Kidney glomerular epithelial cell (primary cell): ENCODE data around the gene TNIK.
A peak's percentile ranks its signal among the peaks of the same experiment; 100 is the strongest.
"Not testable (repeated sequence)": the region's sequence is repeated elsewhere in the genome, so short reads cannot be mapped to it uniquely, and the experiment has no call there.

Source experiments
- DNase-seq: peaks from one replicate; lab custom pipeline; 2025; lab: John Stamatoyannopoulos, UW

TNIK gene

DNA sequence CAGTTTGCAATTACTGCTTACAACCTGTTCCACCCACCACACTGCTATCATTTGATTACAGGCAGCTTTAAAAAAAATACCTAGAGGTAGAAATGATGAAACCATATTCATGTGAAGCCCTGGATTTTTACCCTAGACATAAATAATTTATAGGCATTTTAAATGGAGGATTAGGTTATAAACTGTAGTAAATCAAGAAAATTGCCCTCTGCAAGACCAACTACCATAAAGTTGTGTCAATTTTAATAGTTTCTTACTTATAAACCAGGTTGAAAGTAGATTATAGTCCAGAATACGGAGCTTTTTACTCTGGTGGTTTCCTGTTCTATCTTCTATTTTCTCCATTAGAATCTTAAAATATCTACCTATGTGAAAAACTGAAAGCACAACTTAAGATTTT, 13.9 kb downstream of the TNIK start:
- DNase-seq = no peak

DNA sequence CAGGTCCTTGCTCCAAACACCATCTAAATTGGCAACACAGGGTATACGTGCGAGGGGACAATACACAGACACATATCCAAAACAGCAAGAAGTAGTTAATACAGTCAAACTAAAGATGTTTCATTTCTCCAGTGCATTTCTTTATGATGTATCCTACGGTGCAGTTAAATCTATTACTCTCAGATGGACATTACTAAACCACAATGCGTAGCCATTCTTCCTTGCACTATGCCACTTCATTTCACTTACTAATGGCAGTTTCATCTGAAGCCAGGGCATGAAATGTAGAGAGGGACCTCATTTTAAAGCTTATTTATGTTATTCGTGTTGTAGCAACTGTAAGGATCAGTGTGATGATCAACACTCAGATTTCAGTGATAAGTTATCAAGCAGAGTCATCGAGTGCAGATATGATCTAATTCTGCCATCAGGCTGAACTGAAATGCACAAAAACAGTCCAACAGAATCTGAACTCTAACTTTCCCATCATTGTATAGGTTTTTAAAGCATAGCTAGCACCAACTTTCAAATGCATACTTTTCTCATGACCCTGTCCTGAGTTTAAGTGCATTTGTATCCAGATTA, 14.5 kb downstream of the TNIK start:
- no peak for DNase-seq

DNA sequence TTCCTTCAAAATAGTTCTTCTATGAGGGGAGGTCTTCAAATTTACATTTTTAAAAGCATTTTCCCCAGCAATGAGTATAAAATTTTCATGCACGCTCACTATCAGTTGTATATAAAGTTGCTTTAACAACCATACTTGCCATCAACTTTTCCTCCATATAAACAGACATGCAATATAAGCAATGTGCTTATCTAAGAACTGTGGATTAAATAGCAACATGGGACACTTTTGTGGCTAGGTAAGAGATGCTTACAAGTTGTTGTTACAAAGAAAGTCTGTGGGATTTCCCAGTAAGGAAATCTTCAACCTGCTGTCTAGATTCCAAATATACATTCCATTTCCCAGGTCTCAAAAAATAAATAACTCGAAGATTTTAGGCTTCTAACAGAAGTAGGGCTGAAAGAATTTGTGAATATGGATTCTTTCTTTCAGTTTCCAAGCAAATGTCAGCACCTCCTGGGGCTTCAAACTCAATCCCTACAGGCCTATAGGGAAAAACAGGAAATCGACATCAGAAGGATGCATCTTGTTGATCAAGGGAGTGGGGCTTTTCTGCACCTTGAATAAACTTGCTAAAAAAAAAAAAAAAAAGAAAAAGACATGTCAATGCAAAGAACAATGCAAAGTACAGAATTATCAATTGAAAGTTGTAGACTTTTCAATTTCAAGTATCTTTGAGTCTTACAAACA, 16.1 kb downstream of the TNIK start:
- DNase-seq = no peak

DNA sequence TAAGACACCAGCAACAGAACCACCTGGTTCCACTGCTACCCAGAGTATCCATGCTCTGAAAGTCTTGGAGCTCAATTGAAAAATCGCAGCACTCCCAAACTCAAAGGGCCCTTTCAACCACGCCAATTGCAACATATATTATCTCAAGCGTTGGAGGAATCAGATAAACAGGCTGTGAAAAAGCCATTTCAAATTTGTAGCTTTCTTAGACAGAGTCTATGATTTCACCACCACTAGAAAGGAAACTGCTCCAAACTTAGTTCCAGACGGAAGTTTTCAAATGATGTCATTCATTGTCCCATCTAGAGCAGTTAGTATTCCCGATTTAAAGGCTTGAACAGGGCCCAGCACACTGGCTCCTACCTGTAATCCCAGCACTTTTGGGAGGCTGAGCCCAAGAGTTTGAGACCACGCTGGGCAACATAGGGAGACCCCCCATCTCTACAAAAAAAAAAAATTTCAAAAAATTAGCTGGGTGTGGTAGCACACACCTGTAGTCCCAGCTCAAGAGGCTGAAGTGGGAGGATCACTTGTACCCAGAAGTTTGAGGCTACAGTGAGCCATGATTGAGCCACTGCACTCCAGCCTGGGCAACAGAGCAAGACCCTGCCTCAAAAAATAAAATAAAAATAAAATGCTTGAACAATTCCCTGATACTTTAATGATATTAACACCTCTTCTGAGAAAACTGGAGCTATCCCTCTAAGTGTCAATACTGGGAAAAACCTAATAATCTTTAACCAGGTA, 16.8 kb downstream of the TNIK start:
- DNase-seq = no peak

DNA sequence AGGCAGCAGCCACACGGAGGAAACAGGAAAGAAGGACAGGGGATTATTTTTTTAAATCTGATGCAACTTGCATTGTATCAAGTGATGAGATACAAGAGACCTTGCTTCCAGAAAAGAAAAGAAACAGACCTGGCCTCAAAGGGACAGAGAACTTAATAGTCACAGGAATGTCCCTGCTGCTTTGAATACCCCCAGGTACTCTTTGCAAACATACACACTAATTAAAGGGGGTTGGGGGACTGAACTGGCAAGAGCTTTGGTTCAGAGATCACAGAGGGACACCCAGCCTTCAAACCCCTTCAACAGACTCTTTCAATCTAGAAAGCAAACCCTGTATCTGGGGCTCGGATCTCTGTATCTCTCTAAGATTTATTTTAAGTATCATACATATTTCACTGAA, 18.0 kb downstream of the TNIK start:
- DNase-seq = no peak

DNA sequence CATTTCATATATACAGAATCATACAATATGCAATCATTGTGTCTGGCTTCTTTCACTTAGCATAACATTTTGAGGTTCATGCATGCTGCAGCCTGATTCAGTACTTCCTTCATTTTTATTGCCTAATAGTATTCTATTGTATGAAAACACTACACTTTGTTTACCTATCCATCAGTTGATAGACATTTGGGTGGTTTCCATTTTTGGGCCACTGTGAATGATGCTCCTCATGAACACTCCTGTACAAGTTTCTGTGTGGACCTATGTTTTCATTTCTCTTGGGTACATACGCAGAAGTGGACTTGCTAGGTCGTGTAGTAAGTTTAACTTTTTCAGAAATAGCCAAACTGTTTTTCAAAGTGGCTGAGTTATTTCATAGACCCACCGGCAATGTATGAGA, 18.8 kb downstream of the TNIK start:
- DNase-seq = no peak

DNA sequence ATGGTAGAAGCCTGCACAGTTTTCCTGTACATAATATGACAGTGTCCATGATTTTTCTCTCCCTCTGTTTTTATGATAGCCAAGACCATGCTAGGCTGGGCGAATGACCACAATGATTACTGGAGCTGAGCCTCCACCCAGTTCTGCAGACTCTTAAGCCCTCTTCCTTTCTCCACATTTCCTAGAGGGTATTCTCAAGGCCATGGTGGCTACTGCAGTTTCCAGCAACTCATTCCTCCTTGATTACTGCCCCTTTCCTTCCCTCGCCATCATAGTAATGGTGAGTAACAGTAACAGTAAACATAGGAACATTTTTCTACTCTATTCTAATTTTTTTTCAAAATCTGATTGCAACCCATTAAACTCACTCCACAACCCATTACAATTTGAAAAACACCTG, 20.2 kb downstream of the TNIK start:
- DNase-seq = no peak

DNA sequence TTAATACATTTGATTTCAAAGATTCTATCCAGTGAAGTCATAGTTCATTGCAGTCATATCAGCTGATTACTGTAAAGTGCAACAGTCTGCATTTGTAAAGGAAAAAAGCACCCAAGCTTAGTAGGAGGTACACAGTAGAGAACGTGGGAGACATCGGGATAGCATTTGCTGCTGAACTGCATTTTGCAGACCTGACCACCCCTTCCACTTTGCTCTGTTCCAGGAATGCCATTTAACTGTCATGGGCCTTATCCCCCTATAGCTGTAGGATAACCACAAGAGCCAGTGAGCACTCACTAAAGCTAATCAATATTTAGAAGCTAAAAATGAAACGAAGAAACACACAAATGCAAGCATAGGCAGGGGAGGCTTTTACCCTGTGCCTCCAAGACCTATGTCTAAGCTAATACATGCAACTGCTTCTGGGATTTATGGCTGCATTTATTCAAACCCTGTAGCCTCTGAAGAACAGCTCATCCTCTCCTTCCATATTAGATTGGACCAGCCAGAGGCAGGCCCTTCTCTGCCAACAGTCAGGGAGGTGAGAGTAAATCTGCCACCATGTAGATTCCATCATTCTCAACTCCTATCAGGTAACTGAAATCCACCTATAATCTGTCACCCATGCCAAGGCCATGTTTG, 23.0 kb downstream of the TNIK start:
- DNase-seq = no peak

DNA sequence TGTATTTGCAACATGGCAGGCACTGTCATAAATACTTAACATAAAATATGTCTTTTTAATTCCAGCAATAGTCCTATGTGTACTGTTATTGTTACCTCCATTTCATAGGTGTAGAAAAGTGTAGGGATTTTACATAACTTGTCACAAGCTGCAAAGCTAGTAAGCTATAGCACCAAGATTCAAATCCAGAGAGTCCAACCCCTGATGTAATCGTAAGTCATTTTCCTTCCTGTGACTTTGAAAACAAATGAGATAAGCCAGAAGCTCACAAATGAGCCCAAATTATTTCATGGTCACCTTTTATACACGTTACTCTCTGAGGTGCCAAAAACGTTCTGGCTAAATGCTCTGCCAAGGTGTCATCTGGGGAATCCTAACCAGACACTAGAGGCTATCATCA, 23.8 kb downstream of the TNIK start:
- DNase-seq = no peak

DNA sequence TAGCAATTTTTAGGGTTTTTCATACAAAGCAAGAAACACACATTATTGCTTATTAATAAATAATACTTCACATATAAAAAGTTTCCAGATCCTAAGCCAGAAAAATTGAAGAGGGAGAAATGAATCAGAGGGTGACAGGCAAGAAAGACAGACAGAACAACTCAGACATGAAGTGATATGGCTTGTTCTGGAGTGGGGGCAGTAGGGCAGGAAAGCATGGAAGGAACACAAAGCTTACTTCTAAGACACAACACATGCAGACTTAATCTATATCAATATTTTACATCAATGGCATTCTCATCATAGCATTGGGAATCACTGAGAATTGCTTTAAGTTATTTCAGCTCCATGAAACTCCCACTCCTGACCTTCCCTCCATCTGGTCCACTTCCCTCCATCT, 24.4 kb downstream of the TNIK start:
- DNase-seq = no peak

DNA sequence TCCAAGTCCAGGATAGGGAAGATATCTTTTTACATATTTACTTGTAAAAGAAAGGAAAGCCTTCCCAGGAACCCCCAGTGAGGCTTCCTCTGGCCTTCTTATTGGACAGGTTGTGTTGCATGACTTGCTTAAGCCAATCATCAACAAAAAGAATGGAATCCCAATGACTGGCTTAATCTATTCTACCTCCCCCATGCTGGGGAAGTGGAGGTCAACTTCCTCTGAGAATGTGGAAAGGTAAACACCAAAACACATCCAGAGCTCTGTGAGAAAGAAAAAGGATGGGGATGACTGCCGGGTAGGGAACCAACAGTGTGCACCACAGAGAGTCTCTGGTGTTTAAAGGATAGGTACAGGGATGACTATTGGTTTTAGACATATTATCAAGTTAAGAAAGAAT, 25.1 kb downstream of the TNIK start:
- no peak for DNase-seq

DNA sequence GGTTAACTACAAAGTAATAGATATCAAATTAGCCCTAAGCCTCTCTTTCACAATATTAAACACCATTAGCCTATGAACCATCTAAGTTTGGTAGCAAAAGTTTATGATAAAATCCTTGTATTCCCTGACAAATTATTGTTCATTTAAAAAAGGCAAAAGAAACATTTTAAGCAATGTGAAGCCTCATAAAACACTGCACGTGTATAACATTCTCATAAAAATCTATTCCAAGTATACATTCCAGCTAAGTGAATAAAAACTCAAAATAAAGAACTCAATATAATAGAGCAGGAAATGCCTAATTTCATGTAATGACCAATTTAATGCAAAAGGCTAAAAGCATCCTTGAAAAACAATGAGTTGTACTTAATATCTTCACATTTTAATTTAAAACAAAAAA, 27.7 kb downstream of the TNIK start:
- DNase-seq = no peak

DNA sequence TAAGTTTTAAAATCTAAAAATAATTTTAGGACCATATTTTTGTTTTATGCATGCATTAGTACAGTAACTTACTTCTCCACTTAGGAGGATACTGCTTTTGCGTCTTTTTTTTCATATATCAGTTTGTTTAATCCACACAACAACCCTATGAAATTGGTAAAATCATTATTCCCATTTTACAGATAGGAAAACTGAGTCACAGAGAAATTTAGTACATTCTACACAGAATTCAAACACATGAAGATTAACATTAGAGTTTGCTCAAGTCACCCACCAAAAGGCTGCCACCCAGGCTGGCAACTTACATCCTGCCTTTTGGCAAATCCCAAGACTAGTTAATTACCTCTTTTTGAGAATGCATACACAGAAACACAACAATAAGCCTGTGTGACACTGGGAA, 28.7 kb downstream of the TNIK start:
- no peak for DNase-seq

DNA sequence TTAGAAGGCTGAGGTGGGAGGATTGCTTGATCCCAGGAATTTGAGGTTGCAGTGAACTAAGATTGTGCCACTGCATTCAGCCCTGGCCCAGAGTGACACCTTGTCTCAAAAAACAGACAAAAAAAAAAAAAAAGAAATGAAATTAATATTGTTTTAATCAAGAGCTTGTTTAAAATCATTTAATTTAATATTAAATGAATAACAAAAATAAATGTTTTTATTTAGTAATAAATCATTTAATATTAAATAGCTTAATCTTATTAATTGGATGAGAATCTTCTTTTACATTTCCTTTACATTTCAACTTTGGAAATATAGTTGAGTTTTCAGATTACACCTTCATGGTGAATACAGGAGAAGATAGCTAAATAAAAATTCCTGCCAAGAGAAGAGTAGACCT, 29.7 kb downstream of the TNIK start:
- no peak for DNase-seq

DNA sequence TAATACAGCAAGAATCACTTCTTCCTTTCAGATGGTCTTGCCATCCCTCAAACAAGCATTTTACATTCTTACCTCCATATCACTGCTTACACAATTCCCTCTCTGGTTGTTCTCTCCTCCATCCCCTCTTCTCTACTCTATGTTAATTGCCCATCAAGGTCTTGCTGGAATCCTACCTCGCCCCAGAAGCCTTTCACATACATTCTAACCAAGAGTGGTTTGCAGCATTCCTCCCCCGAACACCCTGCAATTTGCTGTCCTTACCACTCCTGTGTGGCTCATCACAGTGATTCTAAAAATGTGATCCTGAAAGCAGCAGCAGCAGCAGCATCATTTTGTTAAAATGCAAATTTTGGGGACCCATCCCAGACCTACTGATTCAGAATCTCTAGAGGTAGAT, 30.6 kb downstream of the TNIK start:
- DNase-seq = no peak

DNA sequence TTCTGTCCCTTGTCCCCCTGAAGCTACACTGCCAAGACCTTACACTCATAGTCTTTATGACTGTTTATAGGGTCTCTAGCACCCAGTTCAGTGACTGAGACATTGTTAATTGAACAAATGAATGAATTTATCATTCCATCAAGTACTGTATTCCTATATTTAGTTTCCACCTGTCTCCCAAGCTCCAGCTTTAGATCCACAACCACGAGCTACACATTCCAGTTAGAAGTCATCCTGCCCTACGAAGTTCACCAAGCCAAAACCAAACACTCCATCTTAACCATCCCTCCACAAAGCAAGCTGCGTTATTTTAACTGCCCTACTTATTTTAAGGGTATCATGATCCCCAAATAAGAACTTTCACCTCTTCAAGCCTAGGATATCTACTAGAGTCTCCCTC, 31.3 kb downstream of the TNIK start:
- no peak for DNase-seq

DNA sequence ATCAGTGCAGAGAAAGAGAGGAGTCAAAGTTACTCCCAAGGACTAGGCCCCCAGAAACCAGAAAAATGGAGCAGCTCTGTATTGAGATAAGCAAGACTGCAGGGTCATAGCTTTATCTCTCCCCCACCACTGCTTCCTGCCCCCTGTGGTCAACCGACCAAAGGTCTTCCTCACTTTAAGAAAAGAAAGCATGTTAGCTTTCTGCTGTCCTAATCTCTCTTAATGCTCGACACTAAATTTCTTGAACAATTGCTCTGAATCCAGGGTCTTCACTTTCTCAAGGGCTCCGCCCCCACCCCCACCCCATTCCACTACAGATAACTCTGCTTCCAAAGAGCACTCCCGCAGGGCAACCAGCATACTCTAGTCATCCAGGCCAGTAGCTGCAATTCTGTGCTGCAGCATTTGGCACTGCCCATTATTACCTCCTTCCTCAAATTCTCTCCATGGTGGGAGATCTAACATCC, 31.9 kb downstream of the TNIK start:
- DNase-seq = no peak

DNA sequence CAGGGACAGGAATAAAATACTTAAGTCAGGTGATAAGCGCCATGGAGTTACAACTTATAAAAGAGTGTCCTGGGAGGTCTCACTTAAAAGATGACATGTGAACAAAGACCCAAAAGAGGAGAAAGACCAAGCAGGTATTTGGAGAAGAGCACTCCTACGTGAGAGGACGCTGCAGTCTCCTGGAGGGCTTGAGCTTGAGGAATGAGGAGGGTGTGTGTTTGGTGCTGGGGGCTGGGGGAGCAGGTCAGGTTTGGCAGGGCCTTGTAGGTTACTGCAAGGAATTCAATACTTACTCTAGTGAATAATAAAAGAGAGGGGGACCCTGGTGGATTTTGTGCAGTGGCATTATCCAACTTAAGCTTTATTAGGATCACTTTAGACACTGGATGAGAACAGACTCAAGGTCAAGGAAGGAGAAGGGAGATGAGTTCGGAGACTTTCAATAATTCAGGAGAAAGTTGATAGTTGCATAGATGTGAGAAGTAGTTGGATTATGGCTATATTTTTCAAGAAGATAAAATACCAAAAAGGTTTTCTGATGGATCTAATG, 32.4 kb downstream of the TNIK start:
- no peak for DNase-seq

DNA sequence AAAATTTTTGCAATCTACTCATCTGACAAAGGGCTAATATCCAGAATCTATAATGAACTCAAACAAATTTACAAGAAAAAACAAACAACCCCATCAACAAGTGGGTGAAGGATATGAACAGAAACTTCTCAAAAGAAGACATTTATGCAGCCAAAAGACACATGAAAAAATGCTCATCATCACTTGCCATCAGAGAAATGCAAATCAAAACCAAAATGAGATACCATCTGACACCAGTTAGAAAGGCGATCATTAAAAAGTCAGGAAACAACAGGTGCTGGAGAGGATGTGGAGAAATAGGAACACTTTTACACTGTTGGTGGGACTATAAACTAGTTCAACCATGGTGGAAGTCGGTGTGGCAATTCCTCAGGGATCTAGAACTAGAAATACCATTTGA, 36.1 kb downstream of the TNIK start:
- DNase-seq = not testable (repeated sequence)

DNA sequence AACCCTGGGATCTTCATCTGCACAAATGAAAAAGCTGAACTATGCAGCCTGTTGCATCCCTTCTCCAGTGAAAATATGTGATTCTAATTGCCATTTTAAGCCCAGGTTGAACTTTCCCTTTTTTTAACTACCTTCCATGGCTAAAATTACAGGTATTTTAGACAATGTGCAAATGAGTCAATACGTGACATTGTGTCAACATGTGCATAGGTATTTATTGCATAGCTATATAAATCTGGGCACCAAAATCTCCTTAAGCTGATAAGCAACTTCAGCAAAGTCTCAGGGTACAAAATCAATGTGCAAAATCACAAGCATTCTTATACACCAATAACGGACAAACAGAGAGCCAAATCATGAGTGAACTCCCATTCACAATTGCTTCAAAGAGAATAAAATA, 37.4 kb downstream of the TNIK start:
- DNase-seq = not testable (repeated sequence)

DNA sequence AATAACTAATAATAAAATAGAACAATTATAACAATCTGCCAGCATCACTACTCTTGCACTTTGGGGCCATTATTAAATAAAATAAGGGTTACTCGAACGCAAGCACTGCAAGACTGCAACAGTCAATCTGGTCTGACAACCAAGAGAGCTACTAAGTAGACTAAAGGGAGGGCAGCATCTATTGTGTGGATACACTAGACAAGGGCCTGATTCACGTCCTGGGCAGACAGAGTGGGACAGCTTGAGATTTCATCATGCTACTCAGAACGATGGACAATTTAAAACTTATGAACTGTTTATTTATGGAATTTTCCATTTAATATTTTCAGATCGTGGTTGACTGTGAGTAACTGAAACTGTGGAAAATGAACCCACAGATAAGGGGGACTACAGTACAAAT, 39.5 kb downstream of the TNIK start:
- no peak for DNase-seq

DNA sequence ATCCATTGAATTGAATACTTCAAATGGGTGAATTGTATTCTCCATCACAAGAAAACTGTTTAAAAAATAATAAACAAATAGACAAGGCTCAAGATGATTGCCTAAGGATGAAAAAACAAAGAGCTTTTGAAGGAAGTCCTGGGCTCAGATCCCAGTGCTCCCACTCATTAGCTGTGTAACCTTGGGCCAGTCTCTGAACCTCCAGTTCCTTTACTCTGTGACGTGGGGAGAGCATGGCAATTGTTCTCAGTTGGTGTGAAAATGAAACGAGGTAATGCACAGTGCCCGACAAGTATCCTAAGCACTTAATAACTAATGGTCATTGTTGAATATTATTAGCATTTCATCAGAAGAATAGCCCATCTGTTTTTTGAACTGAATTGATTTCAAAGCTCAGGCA, 40.7 kb downstream of the TNIK start:
- no peak for DNase-seq

DNA sequence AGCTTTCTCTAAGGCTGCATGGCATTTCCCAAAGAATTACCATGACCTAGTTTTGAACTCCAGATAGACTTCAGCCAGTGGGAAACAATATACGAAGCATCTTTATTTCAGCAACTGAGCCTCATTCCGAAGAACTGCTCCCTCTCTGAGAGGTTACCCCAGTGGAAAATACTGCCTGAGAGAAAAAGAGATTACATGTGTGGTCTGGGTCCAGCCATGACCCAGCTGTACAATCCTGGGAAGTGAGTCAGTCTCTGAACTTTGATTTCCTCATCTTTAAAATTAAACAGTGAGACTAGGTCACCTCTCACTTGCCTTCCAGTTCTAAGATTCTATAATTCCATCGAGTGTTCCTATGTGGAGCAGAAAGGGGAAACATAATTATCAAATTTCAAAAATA, 42.4 kb downstream of the TNIK start:
- peak; percentile 30 for DNase-seq
